Measurements from ENCODE around the gene TMPRSS11E.
"Not testable (repeated sequence)": the region's sequence is repeated elsewhere in the genome, so short reads cannot be mapped to it uniquely, and the experiment has no call there.

TMPRSS11E gene

GRCh38 chr4:68447201-68447600, at the start of gene TMPRSS11E:
TSS of gene TMPRSS11E (plus strand) at chr4:68447463. CDS start at chr4:68447513, 50 bp downstream.
- no peaks in the 10 kb centered on the region for H3K27me3 ChIP-seq (ENCODE audit: control insufficient read depth, insufficient read depth, low read length)
- H3K9ac ChIP-seq (ENCODE audit: low read length), result no peak within 1 kb of the TSS
- H3K9me3 ChIP-seq (ENCODE audit: control insufficient read depth, low read length), result no peaks in the 10 kb centered on the region
- H3K36me3 ChIP-seq (ENCODE audit: control insufficient read depth, insufficient read depth, low read length), result no peaks in the 10 kb centered on the region
- H3K4me1 ChIP-seq (ENCODE audit: control insufficient read depth, insufficient read depth, low read length), result no peaks in the 10 kb centered on the region
- H3K4me3 ChIP-seq (ENCODE audit: low read length), result no peak within 1 kb of the TSS

GRCh38 chr4:68399306-68399705, 48.0 kb upstream of the TMPRSS11E start:
- Histone ChIP-seq H3K36me3 (ENCODE audit: control insufficient read depth, insufficient read depth, low read length) (no peaks in the 10 kb centered on the region), H3K4me3 (ENCODE audit: low read length) (no peak overlapping the region)

GRCh38 chr4:68401231-68401630, 46.0 kb upstream of the TMPRSS11E start:
- no peaks in the 10 kb centered on the region for H3K9me3 ChIP-seq (ENCODE audit: control insufficient read depth, low read length)
- no peak overlapping the region for H3K9ac ChIP-seq (ENCODE audit: low read length)
- H3K27me3 ChIP-seq (ENCODE audit: control insufficient read depth, insufficient read depth, low read length), result no peaks in the 10 kb centered on the region

More at GRCh38 chr4:68399306-68399705, 48.0 kb upstream of the TMPRSS11E start:
- Histone ChIP-seq H3K4me1 (ENCODE audit: control insufficient read depth, insufficient read depth, low read length) (no peaks in the 10 kb centered on the region), H3K9ac (ENCODE audit: low read length) (no peak overlapping the region), H3K27me3 (ENCODE audit: control insufficient read depth, insufficient read depth, low read length) (no peaks in the 10 kb centered on the region), H3K9me3 (ENCODE audit: control insufficient read depth, low read length) (no peaks in the 10 kb centered on the region)

GRCh38 chr4:68404153-68404552, 43.1 kb upstream of the TMPRSS11E start:
- H3K4me1 ChIP-seq (ENCODE audit: control insufficient read depth, insufficient read depth, low read length), result no peaks in the 10 kb centered on the region

More at GRCh38 chr4:68401231-68401630, 46.0 kb upstream of the TMPRSS11E start:
- Histone ChIP-seq H3K4me3 (ENCODE audit: low read length) (no peak overlapping the region), H3K36me3 (ENCODE audit: control insufficient read depth, insufficient read depth, low read length) (no peaks in the 10 kb centered on the region), H3K4me1 (ENCODE audit: control insufficient read depth, insufficient read depth, low read length) (no peaks in the 10 kb centered on the region)

GRCh38 chr4:68405718-68406478, 41.4 kb upstream of the TMPRSS11E start:
- not testable (repeated sequence) for H3K9me3 ChIP-seq (ENCODE audit: control insufficient read depth, low read length); H3K27me3 ChIP-seq (ENCODE audit: control insufficient read depth, insufficient read depth, low read length); H3K4me1 ChIP-seq (ENCODE audit: control insufficient read depth, insufficient read depth, low read length); H3K36me3 ChIP-seq (ENCODE audit: control insufficient read depth, insufficient read depth, low read length); H3K9ac ChIP-seq (ENCODE audit: low read length); H3K4me3 ChIP-seq (ENCODE audit: low read length)

More at GRCh38 chr4:68404153-68404552, 43.1 kb upstream of the TMPRSS11E start:
- H3K9ac ChIP-seq (ENCODE audit: low read length), result no peak overlapping the region
- no peaks in the 10 kb centered on the region for H3K27me3 ChIP-seq (ENCODE audit: control insufficient read depth, insufficient read depth, low read length)
- H3K9me3 ChIP-seq (ENCODE audit: control insufficient read depth, low read length), result no peaks in the 10 kb centered on the region
- no peaks in the 10 kb centered on the region for H3K36me3 ChIP-seq (ENCODE audit: control insufficient read depth, insufficient read depth, low read length)
- no peak overlapping the region for H3K4me3 ChIP-seq (ENCODE audit: low read length)

GRCh38 chr4:68406479-68406859, 40.8 kb upstream of the TMPRSS11E start:
- Histone ChIP-seq H3K4me1 (ENCODE audit: control insufficient read depth, insufficient read depth, low read length) (no peaks in the 10 kb centered on the region), H3K9me3 (ENCODE audit: control insufficient read depth, low read length) (no peaks in the 10 kb centered on the region), H3K27me3 (ENCODE audit: control insufficient read depth, insufficient read depth, low read length) (no peaks in the 10 kb centered on the region), H3K4me3 (ENCODE audit: low read length) (no peak overlapping the region), H3K9ac (ENCODE audit: low read length) (no peak overlapping the region), H3K36me3 (ENCODE audit: control insufficient read depth, insufficient read depth, low read length) (no peaks in the 10 kb centered on the region)

GRCh38 chr4:68407015-68407867, 40.0 kb upstream of the TMPRSS11E start:
- not testable (repeated sequence) for H3K9me3 ChIP-seq (ENCODE audit: control insufficient read depth, low read length); H3K27me3 ChIP-seq (ENCODE audit: control insufficient read depth, insufficient read depth, low read length); H3K9ac ChIP-seq (ENCODE audit: low read length); H3K36me3 ChIP-seq (ENCODE audit: control insufficient read depth, insufficient read depth, low read length); H3K4me1 ChIP-seq (ENCODE audit: control insufficient read depth, insufficient read depth, low read length); H3K4me3 ChIP-seq (ENCODE audit: low read length)

- no peaks in the 10 kb centered on the region for H3K9me3 ChIP-seq (ENCODE audit: control insufficient read depth, low read length)
- no peaks in the 10 kb centered on the region for H3K27me3 ChIP-seq (ENCODE audit: control insufficient read depth, insufficient read depth, low read length)
- H3K9ac ChIP-seq (ENCODE audit: low read length), result no peak overlapping the region
- no peak overlapping the region for H3K4me3 ChIP-seq (ENCODE audit: low read length)
- no peaks in the 10 kb centered on the region for H3K36me3 ChIP-seq (ENCODE audit: control insufficient read depth, insufficient read depth, low read length)
- no peaks in the 10 kb centered on the region for H3K4me1 ChIP-seq (ENCODE audit: control insufficient read depth, insufficient read depth, low read length)
Measured at GRCh38 chr4:68407868-68408190, 39.4 kb upstream of the TMPRSS11E start.

- Histone ChIP-seq H3K9ac (ENCODE audit: low read length) (no peak overlapping the region), H3K27me3 (ENCODE audit: control insufficient read depth, insufficient read depth, low read length) (no peaks in the 10 kb centered on the region), H3K9me3 (ENCODE audit: control insufficient read depth, low read length) (no peaks in the 10 kb centered on the region), H3K4me1 (ENCODE audit: control insufficient read depth, insufficient read depth, low read length) (no peaks in the 10 kb centered on the region), H3K36me3 (ENCODE audit: control insufficient read depth, insufficient read depth, low read length) (no peaks in the 10 kb centered on the region), H3K4me3 (ENCODE audit: low read length) (no peak overlapping the region)
Measured at GRCh38 chr4:68410149-68410548, 37.1 kb upstream of the TMPRSS11E start.

- Histone ChIP-seq H3K4me3 (ENCODE audit: low read length) (no peak overlapping the region), H3K9ac (ENCODE audit: low read length) (no peak overlapping the region), H3K4me1 (ENCODE audit: control insufficient read depth, insufficient read depth, low read length) (no peaks in the 10 kb centered on the region), H3K27me3 (ENCODE audit: control insufficient read depth, insufficient read depth, low read length) (no peaks in the 10 kb centered on the region), H3K9me3 (ENCODE audit: control insufficient read depth, low read length) (no peaks in the 10 kb centered on the region), H3K36me3 (ENCODE audit: control insufficient read depth, insufficient read depth, low read length) (no peaks in the 10 kb centered on the region)
Measured at GRCh38 chr4:68410643-68411042, 36.6 kb upstream of the TMPRSS11E start.

GRCh38 chr4:68412031-68412430, 35.2 kb upstream of the TMPRSS11E start:
- not testable (repeated sequence) for H3K4me3 ChIP-seq (ENCODE audit: low read length); H3K9ac ChIP-seq (ENCODE audit: low read length); H3K4me1 ChIP-seq (ENCODE audit: control insufficient read depth, insufficient read depth, low read length); H3K36me3 ChIP-seq (ENCODE audit: control insufficient read depth, insufficient read depth, low read length); H3K9me3 ChIP-seq (ENCODE audit: control insufficient read depth, low read length); H3K27me3 ChIP-seq (ENCODE audit: control insufficient read depth, insufficient read depth, low read length)

- H3K36me3 ChIP-seq (ENCODE audit: control insufficient read depth, insufficient read depth, low read length), result no peaks in the 10 kb centered on the region
- H3K27me3 ChIP-seq (ENCODE audit: control insufficient read depth, insufficient read depth, low read length), result no peaks in the 10 kb centered on the region
- H3K9me3 ChIP-seq (ENCODE audit: control insufficient read depth, low read length), result no peaks in the 10 kb centered on the region
- H3K4me1 ChIP-seq (ENCODE audit: control insufficient read depth, insufficient read depth, low read length), result no peaks in the 10 kb centered on the region
- H3K4me3 ChIP-seq (ENCODE audit: low read length), result no peak overlapping the region
- no peak overlapping the region for H3K9ac ChIP-seq (ENCODE audit: low read length)
Measured at GRCh38 chr4:68416591-68416990, 30.7 kb upstream of the TMPRSS11E start.
